IPS DF 4.7 (cell line): ENCODE measurements around the gene KIAA1328.

Source experiments
- DNase-seq: peaks from one replicate; pipeline ENCODE4 v3.0.0-alpha.2; 2013; ENCODE audit warnings: low spot score; ENCODE audit errors: extremely low read depth

KIAA1328 gene

DNA sequence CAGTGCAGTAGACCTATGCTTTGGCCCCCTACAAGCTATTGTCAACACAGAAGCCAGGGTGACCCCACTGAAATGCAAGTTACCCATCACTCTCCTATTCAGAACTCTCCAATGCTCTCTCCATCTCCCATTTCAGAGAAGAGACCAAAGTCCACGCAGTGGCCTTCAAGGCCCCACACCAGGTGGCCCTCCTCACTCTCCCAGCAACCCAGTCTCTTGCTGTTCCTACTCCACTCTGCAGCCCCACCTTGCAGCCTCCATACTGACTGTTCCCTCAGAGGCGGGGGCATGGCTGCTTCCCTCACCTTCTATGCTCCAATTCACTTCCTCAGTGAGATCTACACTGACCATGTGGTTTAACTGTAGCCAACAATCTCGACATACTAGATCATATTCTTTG lies 423.4 kb downstream of the KIAA1328 start:
- no peak for DNase-seq

DNA sequence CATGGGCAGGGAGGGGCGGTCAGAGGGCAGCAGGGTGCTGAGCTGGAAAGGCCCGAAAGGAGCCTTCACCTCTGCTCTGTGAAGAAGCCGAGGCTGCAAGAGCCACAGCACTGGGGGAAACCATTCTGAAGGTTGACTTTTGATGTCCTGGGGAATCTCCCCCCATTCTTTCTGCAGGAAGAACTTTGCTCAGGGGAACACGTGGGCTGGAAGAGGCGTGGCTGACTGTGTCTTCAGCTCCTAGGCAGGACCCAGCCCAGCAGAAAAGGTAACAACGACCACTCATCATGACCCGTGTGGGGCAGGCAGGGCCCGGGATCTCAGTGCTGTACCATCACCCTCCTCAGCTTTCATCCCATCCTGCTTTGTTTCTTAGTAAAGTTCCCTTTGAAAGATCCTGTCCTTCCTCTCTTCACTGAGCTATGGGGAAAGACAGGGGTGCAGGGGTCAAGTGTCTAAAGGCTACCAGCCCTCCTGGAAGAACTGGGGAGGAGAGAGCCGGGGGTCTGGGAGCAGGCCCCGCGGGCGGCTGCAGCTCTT lies 424.0 kb downstream of the KIAA1328 start:
- no peak for DNase-seq

DNA sequence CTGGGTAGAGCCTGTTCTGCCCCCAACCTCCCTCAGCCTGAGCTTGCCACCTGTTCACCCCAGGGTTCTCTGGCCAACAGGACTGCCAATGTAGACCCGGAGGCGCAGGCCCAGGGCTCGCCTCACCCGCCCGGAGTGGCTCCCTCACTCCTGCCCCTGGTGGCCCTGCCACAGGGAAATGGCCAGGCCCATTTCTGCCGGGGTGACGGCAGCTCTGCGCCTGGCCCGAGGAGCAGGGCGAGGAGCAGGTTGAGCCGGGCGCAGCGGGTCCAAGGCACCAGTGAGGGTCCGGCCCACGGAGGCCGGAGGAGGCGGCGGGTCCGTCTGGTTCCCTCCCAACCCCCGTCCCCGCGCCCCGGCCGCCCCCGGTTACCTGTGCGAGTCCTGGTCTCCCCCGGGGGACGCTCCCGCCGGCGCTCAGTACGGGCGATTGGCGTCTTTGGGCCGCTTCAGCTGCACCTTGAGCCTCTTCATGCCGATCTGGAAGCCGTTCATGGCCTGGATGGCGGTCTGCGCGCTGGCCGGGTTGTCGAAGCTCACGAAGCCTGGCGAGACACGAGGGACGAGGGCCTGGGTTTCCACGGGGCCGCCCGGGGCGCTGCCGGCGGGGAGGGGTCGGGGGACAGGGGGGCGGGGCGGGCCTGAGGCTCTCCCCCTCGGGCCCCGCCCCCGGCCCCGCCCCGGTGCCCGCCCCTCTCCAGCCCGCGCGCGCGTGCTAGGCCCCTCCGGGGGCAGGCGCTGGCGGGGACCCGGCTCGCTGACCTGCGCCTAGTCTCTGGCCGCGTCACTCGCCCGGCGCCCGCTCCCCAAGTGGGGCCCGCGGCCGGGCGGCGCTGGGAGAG lies 424.7 kb downstream of the KIAA1328 start:
- DNase-seq = no peak

DNA sequence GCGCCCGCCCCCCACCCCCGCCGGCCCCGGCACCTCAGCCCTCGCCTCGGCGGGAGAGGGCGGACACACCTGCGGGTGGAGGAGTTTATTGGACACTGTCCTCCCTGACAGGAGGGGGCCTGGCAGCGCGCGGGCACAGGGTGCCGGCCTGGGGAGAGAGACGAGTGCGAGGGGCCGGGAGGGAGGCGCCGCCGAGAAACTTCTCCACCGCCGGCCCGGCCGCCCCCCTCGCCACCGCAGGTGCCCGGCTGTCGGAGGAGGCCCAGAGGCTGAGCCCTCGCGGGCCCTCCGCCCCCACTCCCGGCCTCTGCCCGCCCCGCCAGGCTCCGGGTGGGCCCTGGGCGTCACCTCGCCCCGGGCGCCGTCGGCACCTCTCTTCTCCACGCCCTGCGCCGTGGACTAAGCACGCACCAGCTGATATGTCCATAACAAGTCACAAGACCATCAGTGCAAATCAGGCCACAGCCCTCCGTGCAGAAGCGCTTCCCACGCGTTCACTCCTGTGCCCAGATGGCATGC lies 425.4 kb downstream of the KIAA1328 start:
- no peak for DNase-seq

DNA sequence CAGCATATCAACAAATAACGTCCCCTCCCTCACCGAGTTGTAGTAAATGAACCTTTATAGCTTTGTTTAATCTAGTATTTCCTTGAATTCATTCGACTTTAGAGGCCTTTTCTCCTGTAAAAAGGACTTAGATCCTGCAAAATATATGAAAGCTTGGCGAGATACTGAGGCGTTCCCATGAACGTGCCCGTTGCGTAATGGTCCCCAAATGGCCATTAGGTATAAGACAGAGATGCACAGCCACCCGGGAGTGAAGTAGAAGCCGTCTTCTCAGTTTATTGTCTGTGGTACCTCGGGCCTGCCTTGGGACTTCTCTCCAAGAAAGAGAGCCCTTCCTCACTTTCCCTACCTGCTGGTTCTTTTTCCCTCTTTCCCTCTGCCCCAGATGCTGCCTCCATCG lies 426.0 kb downstream of the KIAA1328 start:
- no peak for DNase-seq

DNA sequence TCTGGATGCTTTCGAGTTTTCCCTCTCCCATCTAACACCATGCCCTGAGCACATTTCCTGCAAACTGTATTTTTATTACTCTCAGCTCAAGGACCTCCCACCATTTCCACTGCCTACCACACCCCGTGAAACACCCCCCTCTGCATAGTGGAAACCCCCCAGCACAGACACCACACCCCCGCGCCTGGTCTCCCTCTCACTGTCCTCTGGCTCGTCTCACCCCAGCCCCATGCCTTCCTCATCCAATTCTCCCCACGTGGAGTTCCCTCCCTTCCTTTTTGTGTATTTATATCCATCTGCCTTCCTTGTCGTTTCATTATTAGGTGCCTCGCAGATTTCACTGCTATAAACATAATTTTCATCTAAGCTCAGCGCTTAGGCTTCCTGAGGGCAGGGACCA lies 429.2 kb downstream of the KIAA1328 start:
- DNase-seq = no peak

DNA sequence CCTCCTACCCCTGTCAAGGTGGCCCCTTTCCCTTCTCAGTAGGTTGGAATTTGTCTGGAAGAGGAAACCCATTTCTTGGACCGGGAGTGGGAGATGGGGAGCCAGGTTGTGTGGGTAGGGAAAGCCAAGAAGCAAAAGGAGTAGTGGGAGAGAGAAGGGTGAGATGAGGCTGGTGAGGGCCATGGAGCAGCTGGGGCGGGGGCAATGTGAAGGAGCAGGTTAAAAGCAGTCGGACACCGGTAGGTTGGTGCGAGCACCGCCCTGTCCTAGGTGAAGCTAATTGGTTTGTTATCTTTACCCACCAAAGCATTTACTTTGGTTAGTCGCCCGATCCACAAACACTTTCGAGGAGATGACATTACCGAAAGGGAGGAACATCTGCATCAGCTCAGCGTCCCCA lies 429.9 kb downstream of the KIAA1328 start:
- no peak for DNase-seq

DNA sequence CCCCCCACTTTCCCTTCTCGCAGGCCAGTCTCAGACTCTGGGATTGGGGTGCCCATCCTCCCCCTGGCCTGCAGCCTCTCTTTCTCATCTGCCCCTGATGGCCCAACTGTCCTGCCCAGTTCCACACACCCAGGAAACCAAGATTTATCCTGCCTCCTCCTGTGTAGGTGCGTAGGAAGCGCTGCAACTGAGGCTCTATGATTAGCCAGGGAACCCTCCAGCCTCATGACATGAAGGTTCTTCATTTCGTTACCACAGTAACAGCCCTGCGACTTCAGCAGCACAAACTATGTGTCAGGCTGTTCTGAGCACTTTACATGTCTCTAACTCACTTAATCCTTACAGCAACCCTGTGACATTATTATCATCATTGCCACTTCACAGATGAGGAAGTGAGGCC lies 430.8 kb downstream of the KIAA1328 start:
- DNase-seq = no peak

DNA sequence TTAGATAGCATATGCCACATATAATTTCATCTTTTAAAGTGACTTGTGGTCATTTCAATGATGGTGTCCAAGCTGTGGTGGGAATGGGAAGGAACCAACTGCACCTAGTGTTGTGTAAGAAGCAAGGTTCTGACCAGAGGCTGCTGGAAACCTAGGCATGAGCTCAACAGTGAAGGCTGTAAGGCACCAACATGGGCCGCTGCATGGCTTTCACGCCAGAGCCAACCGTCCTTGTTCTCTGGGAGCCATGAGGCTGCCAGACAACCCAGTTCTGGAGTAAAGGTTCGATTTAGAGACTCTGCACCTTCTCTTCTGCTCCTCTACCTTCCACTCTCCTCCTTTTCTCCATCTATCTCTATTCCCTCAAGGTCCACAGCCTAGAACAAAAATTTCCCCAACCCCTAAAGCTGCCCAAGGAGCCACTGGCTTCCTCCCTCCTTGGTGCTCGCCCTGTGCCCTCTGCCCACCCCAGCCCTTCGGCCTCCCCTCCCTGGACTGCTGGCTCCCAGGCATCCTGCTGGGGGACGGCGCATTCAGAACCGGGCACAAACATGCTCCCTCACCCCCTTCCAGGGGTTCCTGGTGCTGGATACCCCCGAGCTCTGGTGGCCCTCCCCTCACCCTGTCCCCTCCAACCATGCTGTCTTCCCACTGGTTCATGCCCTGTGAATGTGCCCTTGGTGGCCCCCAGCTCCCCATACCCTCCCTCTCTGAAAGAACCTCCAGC lies 431.6 kb downstream of the KIAA1328 start:
- no peak for DNase-seq

DNA sequence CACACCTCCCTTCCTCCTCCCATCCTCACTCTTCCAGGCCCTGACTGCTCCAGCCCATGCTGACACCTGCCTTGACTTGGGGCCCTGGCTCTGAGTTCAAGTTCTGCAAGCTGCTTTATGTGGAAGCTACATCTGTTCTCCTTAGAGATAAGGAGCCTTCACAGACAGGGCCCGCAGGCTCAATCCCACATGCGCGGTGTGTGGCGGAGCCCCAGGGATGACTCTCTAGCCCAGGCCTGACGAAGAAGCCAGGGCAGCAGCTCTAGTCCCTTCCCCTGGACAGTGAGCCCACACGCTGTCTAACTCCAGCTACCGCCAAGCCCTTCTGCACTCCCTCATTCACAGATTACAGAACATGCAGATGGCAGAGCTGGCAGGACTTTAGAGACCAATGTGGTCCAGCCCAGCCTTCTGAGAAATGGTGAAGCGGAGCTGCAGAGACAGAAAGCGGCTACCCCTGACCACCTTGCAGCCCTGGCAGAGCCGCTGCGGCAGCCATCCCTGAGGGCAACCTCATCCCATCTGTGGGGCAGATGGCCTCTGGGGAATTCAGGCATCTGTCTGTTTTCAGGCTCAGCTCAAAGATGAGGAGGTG lies 432.4 kb downstream of the KIAA1328 start:
- no peak for DNase-seq

DNA sequence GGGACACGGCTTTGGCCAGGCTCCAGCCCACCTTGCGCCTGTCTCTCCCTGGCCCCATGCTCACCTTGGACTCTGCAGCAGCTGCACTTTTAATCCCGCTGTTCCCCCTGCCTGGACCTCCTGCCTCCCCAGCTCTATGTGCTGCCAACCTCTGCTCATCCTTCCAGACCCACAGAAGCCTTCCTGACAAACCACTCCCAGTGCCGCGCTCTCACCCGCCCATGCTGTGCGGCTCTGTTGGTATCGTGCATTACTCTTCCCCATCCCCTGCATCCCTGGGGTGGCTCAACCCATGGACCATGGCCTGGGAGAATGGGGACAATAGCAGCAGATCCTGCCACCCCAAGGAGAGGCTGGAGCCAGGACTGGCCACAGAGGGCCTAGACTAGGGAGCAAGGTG lies 433.1 kb downstream of the KIAA1328 start:
- DNase-seq = no peak

DNA sequence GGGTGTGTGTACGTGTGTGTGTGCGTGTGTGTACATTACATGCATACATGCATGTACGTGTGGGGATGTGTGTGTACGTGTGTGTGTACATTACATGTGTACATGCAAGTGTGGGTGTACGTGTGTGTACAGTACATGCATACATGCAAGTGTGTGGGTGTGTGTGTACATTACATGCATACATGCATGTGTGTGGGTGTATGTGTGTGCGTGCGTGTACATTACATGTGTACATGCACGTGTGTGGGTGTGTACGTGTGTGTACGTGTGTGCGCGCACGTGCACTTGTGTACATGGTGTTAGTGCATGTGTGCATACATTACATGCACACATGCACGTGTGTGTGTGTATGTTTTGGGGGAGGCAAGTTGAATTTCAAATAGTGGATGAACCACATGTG lies 436.0 kb downstream of the KIAA1328 start:
- no peak for DNase-seq

DNA sequence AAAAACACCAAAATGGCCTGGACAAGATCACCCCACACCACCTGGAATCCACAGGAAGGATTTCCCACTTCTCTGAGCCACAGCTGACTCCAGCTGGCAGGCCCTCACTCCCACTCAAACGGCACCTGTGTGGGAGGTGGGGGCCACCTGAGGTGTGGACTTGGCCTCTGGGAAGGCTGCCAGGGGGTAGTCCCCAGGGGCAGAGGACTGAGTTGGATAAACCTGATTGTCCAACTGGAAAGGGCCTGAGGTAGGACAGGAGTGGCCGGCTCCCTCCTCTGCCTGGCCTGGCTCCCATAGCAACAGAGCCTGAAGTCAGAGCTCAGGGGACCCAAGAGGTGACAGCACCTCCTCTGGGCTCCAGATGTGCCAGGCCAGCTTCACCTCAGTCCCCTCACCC lies 436.5 kb downstream of the KIAA1328 start:
- no peak for DNase-seq

DNA sequence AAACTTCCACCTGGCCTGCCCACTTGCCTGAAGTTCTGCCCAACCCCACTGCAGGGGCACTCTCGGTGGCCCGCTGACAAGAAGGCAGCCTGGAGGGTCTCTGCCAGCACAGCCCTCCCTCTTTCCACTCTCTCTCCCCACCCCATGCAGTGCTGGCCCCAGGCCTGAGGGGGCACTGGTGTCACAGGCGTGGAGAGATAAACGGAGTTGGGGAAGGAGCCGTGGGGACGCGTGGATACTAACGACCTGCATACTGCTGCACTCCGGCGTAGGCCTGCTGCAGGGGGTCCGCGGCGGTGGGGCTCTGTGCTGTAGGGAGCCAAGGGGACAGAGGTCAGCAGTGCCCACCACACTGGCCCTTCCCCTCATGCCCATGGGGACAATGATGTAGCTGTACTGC lies 437.4 kb downstream of the KIAA1328 start:
- DNase-seq = no peak

DNA sequence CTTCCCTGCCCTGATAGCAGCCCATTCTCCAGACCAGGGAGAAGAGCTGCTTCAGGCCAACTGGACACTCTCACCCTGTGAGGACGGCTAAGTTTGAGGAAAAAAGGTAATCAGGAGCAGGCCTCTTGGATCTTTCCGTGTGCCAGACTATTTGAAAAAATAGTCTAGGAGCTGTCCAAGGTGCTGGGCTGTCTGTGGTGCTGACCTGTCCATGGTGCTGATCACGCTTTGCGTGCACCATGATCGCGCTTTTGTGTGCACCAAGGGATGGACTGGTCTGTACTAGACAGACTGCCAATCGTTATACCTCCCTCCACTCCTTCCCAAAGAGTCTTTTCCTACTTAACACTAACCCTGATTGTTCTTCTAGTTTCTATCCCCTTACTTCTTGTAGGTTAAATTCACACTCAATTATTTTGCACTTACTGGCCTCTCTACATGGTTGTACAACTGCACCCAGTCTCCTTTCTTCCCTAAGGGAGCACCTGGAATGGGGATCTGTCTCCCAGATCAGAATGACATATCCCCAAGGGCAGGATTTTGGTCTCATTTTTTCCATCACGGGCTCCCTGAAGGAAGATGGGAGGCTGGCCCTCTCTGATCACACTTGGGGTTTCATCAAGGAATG lies 441.2 kb downstream of the KIAA1328 start:
- no peak for DNase-seq

DNA sequence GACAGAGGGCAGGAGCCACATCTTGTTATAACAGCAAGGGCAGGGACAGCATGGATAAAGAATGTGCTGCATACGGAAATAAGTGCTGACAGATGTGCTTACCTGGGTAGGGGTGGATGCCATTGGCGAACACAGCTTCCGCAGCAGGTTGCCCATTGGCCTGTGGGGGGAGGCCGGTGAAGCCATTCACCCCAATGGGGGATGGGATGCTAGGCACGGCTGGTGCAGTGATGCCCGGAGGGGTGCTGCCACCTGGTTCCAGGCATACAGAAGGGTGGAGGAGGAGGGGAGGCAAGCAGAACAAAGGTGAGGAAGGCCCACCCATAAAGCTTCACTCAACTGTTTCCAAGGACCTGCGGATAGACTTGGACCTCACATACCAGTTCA lies 441.7 kb downstream of the KIAA1328 start:
- no peak for DNase-seq

DNA sequence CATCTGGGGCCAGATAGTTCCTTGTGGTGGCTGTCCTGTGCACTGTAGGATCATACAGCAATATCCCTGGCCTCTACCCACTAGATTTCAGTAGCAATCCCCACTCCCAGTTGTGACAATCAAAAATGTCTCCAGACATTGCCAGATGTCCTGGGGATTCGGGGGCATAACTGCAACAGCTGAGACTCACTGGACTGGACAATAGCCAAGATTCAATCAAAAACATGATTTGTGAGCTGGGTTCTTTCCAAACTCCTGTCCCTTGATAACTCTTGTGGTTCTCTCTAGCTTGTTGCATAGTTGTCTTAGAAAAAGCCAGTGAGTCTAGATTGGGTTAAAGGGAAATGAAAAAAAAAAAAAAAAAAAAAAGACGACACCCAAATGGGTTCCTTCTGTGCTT lies 443.3 kb downstream of the KIAA1328 start:
- DNase-seq = no peak

DNA sequence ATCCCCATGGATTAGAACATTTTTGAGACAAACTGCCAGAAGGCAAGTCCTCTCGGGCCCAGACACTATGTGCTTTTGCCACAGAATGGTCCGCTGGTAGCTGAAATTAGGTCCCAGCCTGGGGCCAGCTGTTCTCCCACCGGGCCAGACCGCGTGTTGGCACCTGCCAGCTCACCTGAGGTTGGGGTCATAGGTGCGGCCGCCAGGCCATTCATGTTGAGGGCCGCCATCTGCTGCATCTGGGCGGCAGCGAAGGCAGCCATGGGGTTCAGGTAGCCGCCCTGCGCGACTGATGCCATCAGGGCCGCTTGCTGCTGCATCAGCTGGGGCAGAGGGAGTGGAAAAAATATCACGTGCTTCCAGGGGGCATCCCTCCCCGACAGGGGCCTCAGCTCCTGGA lies 443.9 kb downstream of the KIAA1328 start:
- DNase-seq = no peak

DNA sequence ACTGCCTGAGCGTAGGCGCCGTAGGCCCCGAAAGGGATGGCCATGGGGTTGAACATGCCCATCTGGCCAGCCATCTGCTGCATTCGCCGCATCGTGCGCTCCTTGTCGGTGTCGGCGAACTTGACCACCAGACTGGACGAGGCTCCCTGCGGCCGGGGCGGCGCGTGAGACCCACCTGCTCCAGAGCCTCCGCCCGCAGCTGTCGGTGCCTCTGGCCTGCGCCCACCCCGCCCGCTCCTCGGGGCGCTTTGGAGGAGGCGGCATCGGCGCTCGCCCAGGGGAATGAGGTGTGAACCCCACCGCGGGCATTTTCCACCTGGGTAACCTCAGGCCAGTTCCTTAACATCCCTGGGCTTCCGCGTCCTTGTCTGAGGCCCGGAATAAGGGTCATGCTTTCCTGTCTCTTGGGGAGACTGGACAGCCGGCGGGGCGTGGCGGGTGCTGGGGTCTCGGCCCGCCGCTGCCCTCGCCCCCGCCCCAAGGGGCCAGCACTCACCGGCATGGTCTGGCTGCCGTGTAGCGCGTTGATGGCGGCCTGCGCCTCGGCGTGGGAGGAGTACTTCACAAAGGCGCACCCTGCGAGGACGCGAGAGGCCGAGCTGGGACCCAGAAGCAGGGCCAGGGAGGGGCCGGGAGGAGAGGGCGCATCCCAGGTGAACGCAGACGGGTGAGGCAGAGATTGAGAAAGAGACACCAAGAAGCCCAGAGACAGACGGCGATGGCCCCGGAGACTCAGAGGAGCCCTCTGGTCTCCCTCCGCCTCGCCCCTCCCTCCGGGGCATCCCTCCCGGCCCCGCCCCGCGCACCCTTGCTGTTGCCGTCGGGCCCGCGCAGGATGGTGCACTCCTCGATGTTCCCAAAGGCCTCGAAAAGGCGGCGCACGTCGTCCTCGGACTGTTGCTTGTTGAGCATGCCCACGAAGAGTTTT lies 445.6 kb downstream of the KIAA1328 start:
- DNase-seq = no peak

DNA sequence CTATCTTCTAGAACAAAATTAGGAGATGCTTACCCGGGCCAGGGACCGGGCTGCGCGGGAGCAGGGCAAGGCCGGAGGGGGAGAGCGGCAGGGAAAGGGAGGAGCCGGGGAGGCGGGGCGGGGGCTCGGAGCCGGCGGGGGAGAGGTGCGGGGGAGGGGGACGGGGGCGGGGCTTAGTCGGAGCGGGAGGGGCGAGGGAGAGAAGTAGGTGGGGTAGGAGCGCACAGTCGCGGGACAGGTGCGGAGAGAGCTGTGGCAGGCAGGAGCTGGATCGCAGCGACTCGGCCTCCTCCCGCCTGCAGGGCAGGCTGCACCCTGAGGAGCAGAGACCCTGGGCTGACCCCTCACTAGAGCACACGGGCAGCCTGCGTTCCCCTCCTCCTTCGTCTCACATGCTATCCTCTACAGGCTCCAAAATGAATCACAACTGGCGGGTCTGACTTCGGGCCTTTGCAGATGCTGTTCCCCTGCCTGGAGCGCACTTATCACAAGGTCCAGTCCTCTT lies 446.4 kb downstream of the KIAA1328 start:
- no peak for DNase-seq
